Mesothelial cell of epicardium (in vitro differentiated cells): ENCODE data around the gene ANKRD2. TPM values are rescaled to one million over a fixed set of nuclear protein-coding genes. Genes with fewer than 3 reads are reported as not detected.
A peak's percentile ranks its signal among the peaks of the same experiment; 100 is the strongest.
"Not testable (repeated sequence)": the region's sequence is repeated elsewhere in the genome, so short reads cannot be mapped to it uniquely, and the experiment has no call there.

Experiments used
- DNase-seq, 2 experiments: peaks; one replicate each; pipeline ENCODE4 v3.0.0; 2021; ENCODE audit warnings: low spot score in 2 of 2; ENCODE audit not compliant: unreplicated experiment in 2 of 2
- H3K27ac Mint-ChIP-seq: 2 replicates; pipeline ENCODE4 v1.8.0; 2021; ENCODE audit warnings: mixed read lengths
- H3K27me3 Mint-ChIP-seq: 2 replicates; pipeline ENCODE4 v1.8.0; 2021; ENCODE audit warnings: low read depth, mixed read lengths
- H3K36me3 Mint-ChIP-seq: 2 replicates; pipeline ENCODE4 v1.8.0; 2021; ENCODE audit warnings: mixed read lengths
- H3K4me1 Mint-ChIP-seq: 2 replicates; pipeline ENCODE4 v1.8.0; 2021; ENCODE audit warnings: mixed read lengths
- H3K4me3 Mint-ChIP-seq: 2 replicates; pipeline ENCODE4 v1.8.0; 2021; ENCODE audit warnings: mild to moderate bottlenecking, moderate library complexity, mixed read lengths
- H3K9me3 Mint-ChIP-seq: 2 replicates; pipeline ENCODE4 v1.8.0; 2021; ENCODE audit warnings: mixed read lengths
- CTCF ChIP-seq: fragments of 200-600 bp; sonication (generic); IDR thresholded peaks from one replicate; pipeline ENCODE4 v1.5.0; 2021; ENCODE audit warnings: antibody characterized with exemption; ENCODE audit not compliant: unreplicated experiment
- total RNA-seq: library from RNA; stranded (reverse); gene quantifications from 3 replicates; pipeline ENCODE4 v1.2.1, GENCODE V29; 2021

The ANKRD2 gene
- total RNA-seq, 1 donor from 2014 or later, result 0.20 TPM

GRCh38 chr10:97548828-97549455, 23.6 kb upstream of the ANKRD2 start:
- Mint-ChIP-seq H3K4me1 (peaks cover 36% of the 10 kb centered on the region), H3K36me3 (no peaks in the 10 kb centered on the region), H3K27me3 (no peaks in the 10 kb centered on the region), H3K9me3 (no peaks in the 10 kb centered on the region), H3K27ac (peak overlapping the region; percentile 94), H3K4me3 (no peak overlapping the region)
- no peak for TF ChIP-seq CTCF
- no peak for DNase-seq

- H3K27me3 Mint-ChIP-seq, result no peaks in the 10 kb centered on the region
- H3K9me3 Mint-ChIP-seq, result no peaks in the 10 kb centered on the region
- no peak for TF ChIP-seq CTCF
- H3K4me3 Mint-ChIP-seq, result no peak overlapping the region
- no peaks in the 10 kb centered on the region for H3K36me3 Mint-ChIP-seq
- no peak for DNase-seq
- peak overlapping the region; percentile 94 for H3K27ac Mint-ChIP-seq
- H3K4me1 Mint-ChIP-seq, result peaks cover 36% of the 10 kb centered on the region
Observed at GRCh38 chr10:97549587-97550322, 22.8 kb upstream of the ANKRD2 start.

- no peak for DNase-seq
- Mint-ChIP-seq H3K4me3 (no peak overlapping the region), H3K9me3 (peaks cover 4% of the 10 kb centered on the region), H3K36me3 (no peaks in the 10 kb centered on the region), H3K27me3 (no peaks in the 10 kb centered on the region), H3K4me1 (peaks cover 36% of the 10 kb centered on the region), H3K27ac (peak overlapping the region; percentile 94)
- no peak for TF ChIP-seq CTCF
Observed at GRCh38 chr10:97550336-97551149, 22.0 kb upstream of the ANKRD2 start.

GRCh38 chr10:97551271-97551670, 21.3 kb upstream of the ANKRD2 start:
- Mint-ChIP-seq H3K4me1 (peaks cover 36% of the 10 kb centered on the region), H3K27ac (peak overlapping the region; percentile 94), H3K36me3 (peaks cover 3% of the 10 kb centered on the region), H3K27me3 (no peaks in the 10 kb centered on the region), H3K4me3 (no peak overlapping the region), H3K9me3 (peaks cover 8% of the 10 kb centered on the region)
- DNase-seq, result no peak
- TF ChIP-seq CTCF, result no peak

GRCh38 chr10:97553575-97554031, 19.0 kb upstream of the ANKRD2 start:
- Mint-ChIP-seq H3K27me3 (no peaks in the 10 kb centered on the region), H3K27ac (no peak overlapping the region), H3K4me1 (peaks cover 27% of the 10 kb centered on the region), H3K4me3 (no peak overlapping the region), H3K9me3 (peaks cover 8% of the 10 kb centered on the region), H3K36me3 (peaks cover 3% of the 10 kb centered on the region)
- DNase-seq, result peak in 1 of 2 experiments; percentile 56
- TF ChIP-seq CTCF, result peak; percentile 38

- H3K4me3 Mint-ChIP-seq, H3K36me3 Mint-ChIP-seq, H3K27ac Mint-ChIP-seq, H3K9me3 Mint-ChIP-seq, H3K27me3 Mint-ChIP-seq, DNase-seq: not testable (repeated sequence)
- peaks cover 23% of the 10 kb centered on the region for H3K4me1 Mint-ChIP-seq
Observed at GRCh38 chr10:97554336-97554735, 18.2 kb upstream of the ANKRD2 start.

GRCh38 chr10:97555541-97555940, 17.0 kb upstream of the ANKRD2 start:
- H3K27ac Mint-ChIP-seq, H3K4me3 Mint-ChIP-seq: not testable (repeated sequence)
- H3K4me1 Mint-ChIP-seq, result peaks cover 11% of the 10 kb centered on the region

GRCh38 chr10:97560731-97561381, 11.7 kb upstream of the ANKRD2 start:
- H3K4me3 Mint-ChIP-seq, DNase-seq, H3K36me3 Mint-ChIP-seq: not testable (repeated sequence)

More at GRCh38 chr10:97555541-97555940, 17.0 kb upstream of the ANKRD2 start:
- not testable (repeated sequence) for DNase-seq, H3K27me3 Mint-ChIP-seq, H3K9me3 Mint-ChIP-seq, H3K36me3 Mint-ChIP-seq

More at GRCh38 chr10:97560731-97561381, 11.7 kb upstream of the ANKRD2 start:
- H3K27me3 Mint-ChIP-seq, H3K4me1 Mint-ChIP-seq, H3K9me3 Mint-ChIP-seq, H3K27ac Mint-ChIP-seq: not testable (repeated sequence)
